GM21526 (cell line): ENCODE measurements around the gene FAM199X.

Experiments
- ATAC-seq: cut with Tn5 transposase; IDR thresholded peaks from one replicate; pipeline ENCODE4 v1.9.1; 2021; ENCODE audit warnings: moderate library complexity; ENCODE audit not compliant: unreplicated experiment, low FRiP score

The FAM199X gene

GRCh38 chrX:104165894-104166734, at the start of gene FAM199X:
Gene FAM199X (plus strand): TSS chrX:104166453. CDS start chrX:104166786, 333 bp downstream.
- peak; percentile 95 for ATAC-seq

DNA sequence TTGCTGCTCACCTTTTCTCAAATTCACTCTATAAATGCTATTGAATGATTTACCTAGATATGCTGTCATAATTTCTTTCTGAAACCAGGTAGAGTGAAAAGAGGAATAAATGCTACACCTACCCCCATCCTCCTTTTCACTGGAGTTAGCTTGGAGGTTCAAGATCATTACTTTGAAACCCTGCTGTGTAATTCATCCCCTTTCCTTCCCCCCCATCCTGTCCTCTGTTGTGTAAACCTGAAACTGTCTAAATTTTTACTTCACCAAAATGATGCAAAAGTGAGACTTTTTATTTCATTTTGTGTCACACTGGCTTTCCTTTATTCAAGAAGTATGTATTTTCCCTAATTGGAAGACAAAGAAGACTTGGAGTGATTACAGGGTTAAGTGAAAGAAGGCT, 48.5 kb upstream of the FAM199X start:
- ATAC-seq, result no peak

DNA sequence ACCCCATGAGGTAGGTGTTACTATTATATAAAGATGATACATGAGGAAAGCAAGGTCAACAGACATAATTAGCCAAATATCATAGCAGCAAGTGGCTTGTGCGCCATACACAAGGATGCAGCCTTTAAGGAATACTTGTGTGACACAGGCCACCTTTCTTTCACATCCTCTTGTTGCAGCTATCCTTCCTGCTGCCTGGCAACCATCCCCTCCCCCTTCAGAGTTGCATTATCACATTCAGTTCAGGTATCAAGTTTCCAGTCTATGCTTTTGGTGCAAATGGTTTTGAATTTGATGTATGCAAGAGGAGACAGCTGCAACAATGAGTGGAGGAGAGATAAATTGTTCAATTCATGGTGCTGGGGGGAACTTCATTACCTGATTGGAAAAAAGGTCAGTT, 47.5 kb upstream of the FAM199X start:
- no peak for ATAC-seq

DNA sequence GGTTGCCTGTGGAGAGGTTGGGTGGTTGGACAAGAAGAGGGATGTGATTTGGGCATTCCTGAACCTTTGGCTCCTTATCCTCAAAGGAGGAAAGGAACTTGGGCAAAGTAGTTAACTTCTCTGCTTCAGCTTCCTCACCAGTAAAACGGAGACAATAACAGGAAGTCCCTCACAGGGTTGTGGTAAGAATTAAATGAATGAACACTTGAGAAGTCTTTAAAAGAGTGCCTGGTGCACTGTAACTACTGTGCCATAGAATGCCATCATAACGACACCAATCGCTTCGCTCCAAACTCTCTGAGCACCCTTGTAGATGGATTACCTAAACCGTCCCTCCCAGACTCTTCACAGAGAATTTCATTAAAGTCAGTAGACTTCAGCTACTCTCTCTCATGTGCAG, 43.4 kb upstream of the FAM199X start:
- no peak for ATAC-seq

DNA sequence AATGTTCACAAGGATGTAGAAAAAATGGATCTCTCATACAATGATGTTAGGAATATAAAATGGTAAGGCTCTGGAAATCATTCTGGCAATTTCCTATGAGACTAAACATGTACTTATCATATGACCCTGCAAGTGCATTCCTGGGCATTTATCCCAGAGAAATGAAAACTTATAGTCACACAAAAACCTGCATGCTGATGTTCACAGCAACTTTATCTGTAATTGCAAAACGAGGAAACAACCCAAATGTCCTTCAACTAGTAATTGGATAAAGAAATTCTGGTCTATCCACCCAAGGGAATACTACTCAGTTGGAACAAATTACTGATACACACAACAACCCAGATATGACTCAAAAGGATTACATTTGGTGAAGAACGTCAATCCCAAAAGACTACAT, 39.4 kb upstream of the FAM199X start:
- no peak for ATAC-seq

DNA sequence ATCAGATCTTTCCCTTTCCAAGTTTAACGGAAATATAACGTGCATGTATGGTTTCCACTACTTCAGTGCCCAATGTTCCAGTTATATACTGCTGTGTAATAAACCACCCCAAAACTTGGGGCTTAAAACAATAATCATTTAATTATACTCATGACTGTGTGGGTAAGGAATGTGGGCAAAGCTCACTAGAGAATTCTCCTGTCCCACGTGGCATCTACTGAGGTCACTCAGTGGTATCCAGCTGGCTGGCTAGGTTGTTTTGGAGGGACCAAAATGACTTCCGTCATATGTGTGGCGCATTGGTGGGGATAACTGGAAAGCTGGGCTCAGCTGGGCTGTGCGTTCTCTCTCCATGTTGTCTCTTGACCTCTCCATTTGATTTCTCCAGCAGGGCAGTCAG, 35.4 kb upstream of the FAM199X start:
- no peak for ATAC-seq

DNA sequence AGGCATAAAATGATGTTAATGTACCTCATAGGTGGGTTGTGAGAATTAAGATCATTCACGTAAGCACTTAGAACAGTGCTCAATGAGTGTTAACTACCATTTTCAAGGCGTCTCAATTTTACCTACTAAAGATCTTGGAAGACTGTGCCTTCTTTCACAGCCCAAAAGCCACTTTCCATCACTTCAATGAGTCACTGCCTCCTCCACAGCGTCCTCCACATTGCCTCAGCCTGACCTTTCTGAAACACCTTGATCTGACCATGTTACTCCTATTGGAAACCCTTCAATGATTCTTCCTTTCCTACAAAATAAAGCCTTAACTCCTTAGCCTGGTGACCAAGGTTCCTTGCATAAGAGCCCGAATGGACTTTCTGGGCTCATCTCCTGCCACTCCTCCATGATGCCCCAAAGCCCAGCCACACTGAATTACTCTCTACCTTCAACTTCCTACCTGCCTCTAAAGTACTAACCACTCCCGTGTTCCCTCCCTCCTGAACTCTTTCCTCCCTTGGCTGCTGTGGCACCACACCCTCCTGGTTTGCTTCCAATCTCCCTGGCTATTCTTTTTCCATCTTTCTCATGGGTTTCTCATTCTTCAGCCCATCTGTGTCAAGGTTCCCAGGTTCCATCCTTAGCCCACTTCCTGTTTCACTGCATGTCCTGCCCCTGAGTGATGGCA, 31.5 kb upstream of the FAM199X start:
- no peak for ATAC-seq

- no peak for ATAC-seq
These were observed 30.6 kb upstream of the FAM199X start for GRCh38 chrX:104135677-104136076.

DNA sequence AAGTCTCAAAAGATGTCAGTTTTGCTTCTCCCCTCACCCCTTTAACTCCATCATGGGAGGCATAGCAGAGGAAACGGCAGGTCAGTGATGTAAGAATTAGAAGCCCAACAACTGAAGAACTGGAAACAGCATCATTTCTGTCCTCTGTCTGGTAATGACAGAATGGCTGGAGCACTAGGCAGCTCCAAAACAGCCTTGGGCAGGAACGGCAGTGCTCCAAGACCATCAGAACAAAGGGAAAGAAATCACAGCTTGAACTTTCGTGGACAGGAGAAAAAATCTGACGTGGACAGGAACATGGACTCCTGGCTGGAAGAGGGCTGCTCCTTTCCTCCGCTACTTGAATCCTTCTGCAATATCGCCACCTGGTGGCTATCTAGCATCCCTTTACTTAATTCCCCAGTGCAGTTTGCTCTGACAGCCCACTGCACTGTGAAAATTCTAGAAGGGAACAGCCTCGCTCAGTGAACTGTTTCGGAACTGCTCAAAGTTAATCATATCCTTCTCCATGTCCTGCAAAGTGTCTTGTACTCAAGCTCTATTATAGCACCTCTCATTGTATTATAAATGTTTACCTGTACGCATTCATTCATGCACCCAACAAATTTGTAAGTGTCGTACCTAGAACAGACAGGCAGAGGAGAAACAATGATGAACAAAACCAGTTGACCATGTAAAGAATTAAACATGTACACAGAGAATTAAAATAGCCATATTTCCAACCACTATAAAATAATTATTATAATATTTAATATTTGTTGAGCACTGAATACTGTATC, 29.8 kb upstream of the FAM199X start:
- ATAC-seq, result peak; percentile 86

GRCh38 chrX:104137496-104137895, 28.8 kb upstream of the FAM199X start:
- ATAC-seq, result no peak

DNA sequence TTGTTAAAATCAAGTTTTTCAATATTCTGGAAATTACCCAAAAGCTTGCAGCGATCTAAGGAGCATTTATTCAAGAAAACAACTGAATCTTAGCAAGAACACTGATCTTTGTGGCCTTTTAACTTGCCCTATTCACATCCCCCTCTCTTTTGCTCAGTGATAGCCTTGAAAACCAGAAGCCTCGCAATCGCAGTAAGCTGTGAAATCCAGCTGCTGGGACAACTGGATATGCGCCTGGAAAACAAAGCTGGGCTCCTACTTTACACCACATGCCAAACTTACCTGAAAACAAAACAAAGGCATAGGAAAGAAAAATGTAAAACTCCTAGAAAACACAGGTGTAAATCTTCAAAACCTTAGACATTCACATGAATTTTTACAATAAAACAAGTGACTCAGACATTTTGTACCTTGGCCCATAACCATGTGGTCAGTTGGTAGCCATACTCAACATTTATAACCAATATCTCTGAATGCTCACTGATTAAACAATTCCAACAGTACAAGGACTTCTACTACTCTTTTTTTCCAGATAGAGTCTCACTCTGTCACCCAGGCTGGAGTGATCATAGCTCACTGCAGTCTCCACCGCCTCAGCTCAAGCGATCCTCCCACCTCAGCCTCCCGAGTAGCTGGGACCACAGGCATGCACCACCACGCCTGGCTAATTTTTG, 25.0 kb upstream of the FAM199X start:
- ATAC-seq, result no peak

- ATAC-seq, result no peak
These were observed 15.2 kb upstream of the FAM199X start for GRCh38 chrX:104151037-104151436.

DNA sequence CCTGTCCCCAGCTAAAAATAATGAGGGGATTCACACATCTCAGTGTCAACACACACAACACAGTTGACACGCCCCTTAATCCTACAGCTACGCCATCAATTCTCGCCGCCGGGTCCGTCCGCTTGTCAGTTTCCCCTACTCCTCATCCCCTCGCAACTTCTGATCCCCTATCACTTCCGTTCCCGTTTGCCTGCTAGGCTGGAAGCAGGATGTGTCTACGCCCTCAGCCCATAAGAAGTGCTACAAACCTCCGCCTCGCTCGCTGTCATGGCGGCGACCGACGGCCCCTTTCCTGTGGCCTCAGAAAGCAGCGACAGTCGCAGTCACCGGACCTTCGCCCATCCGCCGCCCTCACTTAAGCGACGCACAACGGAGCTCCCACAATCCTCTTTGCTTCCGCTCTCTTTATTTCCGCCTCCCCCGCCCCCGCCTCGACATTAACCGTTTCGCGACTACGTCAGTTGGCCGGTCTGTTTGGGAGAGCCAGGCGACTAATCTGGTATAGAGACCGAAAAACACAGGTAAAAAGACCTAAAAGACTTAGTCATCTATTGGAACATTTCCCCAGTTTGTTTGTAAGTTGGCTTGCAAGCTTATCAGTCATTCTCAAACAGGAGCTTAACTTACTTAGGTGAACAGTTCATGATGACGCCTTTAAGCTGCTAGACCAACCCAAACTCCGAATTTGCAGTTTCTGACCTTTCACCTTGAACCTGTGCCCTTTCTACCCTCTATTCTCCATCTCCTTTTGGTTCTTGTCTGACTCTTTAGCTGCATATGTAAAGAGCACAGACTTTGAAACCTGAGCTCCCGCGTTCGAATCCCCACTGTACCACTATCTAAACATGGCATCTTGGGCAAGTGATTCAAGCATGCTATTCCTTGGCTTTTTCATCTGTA, 9.4 kb upstream of the FAM199X start, which contains the start of gene SLC25A53:
TSS of gene SLC25A53 (minus strand) at position 380 of the 900 bp plus-strand sequence. CDS start 51,752 bp downstream, outside the sequence.
- ATAC-seq, result peak; percentile 90

GRCh38 chrX:104166735-104167436, 633 bp downstream of the FAM199X start:
- no peak for ATAC-seq

DNA sequence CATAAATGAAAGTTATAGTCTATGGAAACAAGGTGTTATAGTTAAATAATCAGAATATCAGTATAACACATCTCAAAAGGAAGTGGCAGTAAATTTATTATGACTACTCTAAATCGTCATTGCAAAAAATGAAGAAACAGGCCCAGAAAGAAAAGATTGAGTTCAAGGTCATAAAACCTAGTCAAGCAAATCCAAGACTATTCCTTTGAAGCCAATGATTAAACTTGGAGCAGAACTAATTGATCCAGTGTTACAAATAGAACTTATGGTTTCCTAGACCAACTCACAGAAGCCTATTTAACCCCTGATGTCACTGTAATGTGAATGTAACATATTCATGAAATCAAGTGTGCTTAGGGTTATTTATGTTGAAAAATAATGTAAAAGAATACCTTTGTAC, 1.9 kb downstream of the FAM199X start:
- no peak for ATAC-seq

- ATAC-seq, result no peak
These were observed 5.9 kb downstream of the FAM199X start for GRCh38 chrX:104172121-104172520.

DNA sequence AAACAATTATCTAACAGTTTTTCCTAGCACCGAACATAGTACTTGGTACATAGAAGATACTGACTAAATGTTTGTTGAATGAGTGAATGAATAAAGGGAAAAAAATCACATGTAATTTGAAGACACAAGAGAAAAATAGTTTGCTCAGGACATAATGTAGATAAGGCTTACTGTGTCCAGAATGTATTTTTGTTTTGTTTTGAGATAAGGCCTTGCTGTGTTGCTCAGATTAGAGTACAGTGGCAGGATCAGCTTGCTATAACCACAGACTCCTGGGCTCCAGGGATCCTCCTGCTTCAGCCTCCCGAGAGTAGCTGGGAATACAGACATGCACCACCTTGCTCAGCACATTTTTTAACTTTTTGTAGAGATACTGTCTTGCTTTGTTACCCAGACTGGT, 6.5 kb downstream of the FAM199X start:
- no peak for ATAC-seq

DNA sequence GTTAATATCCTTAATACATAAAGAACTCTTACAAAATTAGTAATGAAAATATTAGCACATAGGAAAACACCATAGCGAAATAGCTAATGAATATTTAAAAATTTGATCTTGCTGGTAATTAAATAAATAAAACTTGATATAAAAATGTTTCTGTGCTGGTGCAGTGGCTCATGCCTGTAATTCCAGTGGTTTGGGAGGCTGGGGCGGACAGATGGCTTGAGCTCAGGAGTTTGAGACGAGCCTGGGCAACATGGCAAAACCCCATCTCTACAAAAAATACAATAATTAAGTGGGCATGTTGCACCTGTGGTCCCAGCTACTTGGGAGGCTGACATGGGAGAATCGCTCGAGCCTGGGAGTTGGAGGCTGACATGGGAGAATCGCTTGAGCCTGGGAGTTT, 7.6 kb downstream of the FAM199X start:
- no peak for ATAC-seq

DNA sequence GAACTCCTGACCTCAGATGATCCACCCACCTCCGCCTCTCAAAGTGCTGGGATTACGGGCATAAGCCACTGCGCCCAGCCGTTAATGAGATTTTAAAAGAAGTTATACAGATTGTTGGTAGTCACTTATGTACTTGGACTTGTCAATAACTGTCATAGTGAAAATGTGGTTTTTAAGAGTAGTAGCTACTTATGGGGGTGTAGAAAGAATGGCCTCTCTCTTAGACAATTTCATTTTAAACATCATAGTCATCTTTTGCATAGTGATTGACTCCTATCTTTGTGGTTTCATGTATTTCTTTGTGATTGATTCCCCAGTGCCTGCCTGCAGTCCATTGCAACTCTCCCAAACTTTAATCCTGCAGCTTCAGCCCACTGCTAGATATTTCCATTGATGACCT, 17.4 kb downstream of the FAM199X start:
- no peak for ATAC-seq
